Measurements from ENCODE around the gene SCGB2A2.

The SCGB2A2 gene

GRCh38 chr11:62253999-62254542 is 15.9 kb upstream of the SCGB2A2 start:
- H3K4me3 ChIP-seq (ENCODE audit: extremely low read depth, insufficient read depth, low read length, poor library complexity, severe bottlenecking) = no peak overlapping the region
- no peak overlapping the region for H3K27ac ChIP-seq (ENCODE audit: low read depth, low read length, severe bottlenecking)
- WGBS, 2 experiments (ENCODE audit: insufficient coverage in 2 of 2) = 67% methylated on average over 1 of the region's 3 CpGs; no CpG with 5 or more reads in 1 of the 2 experiments
- H3K4me1 ChIP-seq (ENCODE audit: control insufficient read depth, insufficient read depth, low read length, poor library complexity, severe bottlenecking) = no peaks in the 10 kb centered on the region
- H3K9me3 ChIP-seq (ENCODE audit: control insufficient read depth, low read length) = peaks cover 29% of the 10 kb centered on the region
- no peaks in the 10 kb centered on the region for H3K36me3 ChIP-seq (ENCODE audit: control insufficient read depth, insufficient read depth, low read length)

GRCh38 chr11:62256281-62256680 is 13.7 kb upstream of the SCGB2A2 start:
- Histone ChIP-seq H3K4me1 (ENCODE audit: control insufficient read depth, insufficient read depth, low read length, poor library complexity, severe bottlenecking) (no peaks in the 10 kb centered on the region), H3K27ac (ENCODE audit: low read depth, low read length, severe bottlenecking) (no peak overlapping the region), H3K9me3 (ENCODE audit: control insufficient read depth, low read length) (peaks cover 20% of the 10 kb centered on the region), H3K36me3 (ENCODE audit: control insufficient read depth, insufficient read depth, low read length) (no peaks in the 10 kb centered on the region), H3K4me3 (ENCODE audit: extremely low read depth, insufficient read depth, low read length, poor library complexity, severe bottlenecking) (no peak overlapping the region)
- 100% methylated on average over 1 of the region's 2 CpGs for WGBS, 2 experiments (ENCODE audit: insufficient coverage in 2 of 2)

GRCh38 chr11:62260261-62260953 is 9.6 kb upstream of the SCGB2A2 start:
- no peak overlapping the region for H3K27ac ChIP-seq (ENCODE audit: low read depth, low read length, severe bottlenecking)
- H3K36me3 ChIP-seq (ENCODE audit: control insufficient read depth, insufficient read depth, low read length) = no peaks in the 10 kb centered on the region
- 63 to 67% methylated on average over 3 to 5 of the region's 6 CpGs for WGBS, 2 experiments (ENCODE audit: insufficient coverage in 2 of 2)
- no peaks in the 10 kb centered on the region for H3K4me1 ChIP-seq (ENCODE audit: control insufficient read depth, insufficient read depth, low read length, poor library complexity, severe bottlenecking)
- no peaks in the 10 kb centered on the region for H3K9me3 ChIP-seq (ENCODE audit: control insufficient read depth, low read length)
- no peak overlapping the region for H3K4me3 ChIP-seq (ENCODE audit: extremely low read depth, insufficient read depth, low read length, poor library complexity, severe bottlenecking)

- Histone ChIP-seq H3K9me3 (ENCODE audit: control insufficient read depth, low read length) (no peaks in the 10 kb centered on the region), H3K4me3 (ENCODE audit: extremely low read depth, insufficient read depth, low read length, poor library complexity, severe bottlenecking) (no peak overlapping the region), H3K27ac (ENCODE audit: low read depth, low read length, severe bottlenecking) (no peak overlapping the region), H3K4me1 (ENCODE audit: control insufficient read depth, insufficient read depth, low read length, poor library complexity, severe bottlenecking) (no peaks in the 10 kb centered on the region), H3K36me3 (ENCODE audit: control insufficient read depth, insufficient read depth, low read length) (no peaks in the 10 kb centered on the region)
- WGBS, 2 experiments (ENCODE audit: insufficient coverage in 2 of 2) = 83% methylated on average over 1 of the region's 1 CpG; no CpG with 5 or more reads in 1 of the 2 experiments
These were observed 6.0 kb upstream of the SCGB2A2 start for GRCh38 chr11:62264004-62264403.

GRCh38 chr11:62266558-62266957 is 3.4 kb upstream of the SCGB2A2 start:
- Histone ChIP-seq H3K9me3 (ENCODE audit: control insufficient read depth, low read length) (no peaks in the 10 kb centered on the region), H3K4me3 (ENCODE audit: extremely low read depth, insufficient read depth, low read length, poor library complexity, severe bottlenecking) (no peak overlapping the region), H3K4me1 (ENCODE audit: control insufficient read depth, insufficient read depth, low read length, poor library complexity, severe bottlenecking) (no peaks in the 10 kb centered on the region), H3K27ac (ENCODE audit: low read depth, low read length, severe bottlenecking) (no peak overlapping the region), H3K36me3 (ENCODE audit: control insufficient read depth, insufficient read depth, low read length) (no peaks in the 10 kb centered on the region)
- WGBS, 2 experiments (ENCODE audit: insufficient coverage in 2 of 2) = 85 to 92% methylated on average over 4 of the region's 4 CpGs

- Histone ChIP-seq H3K4me3 (ENCODE audit: extremely low read depth, insufficient read depth, low read length, poor library complexity, severe bottlenecking) (no peak overlapping the region), H3K27ac (ENCODE audit: low read depth, low read length, severe bottlenecking) (no peak overlapping the region), H3K36me3 (ENCODE audit: control insufficient read depth, insufficient read depth, low read length) (no peaks in the 10 kb centered on the region), H3K9me3 (ENCODE audit: control insufficient read depth, low read length) (no peaks in the 10 kb centered on the region), H3K4me1 (ENCODE audit: control insufficient read depth, insufficient read depth, low read length, poor library complexity, severe bottlenecking) (no peaks in the 10 kb centered on the region)
- 88 to 100% methylated on average over 1 of the region's 1 CpG for WGBS, 2 experiments (ENCODE audit: insufficient coverage in 2 of 2)
These were observed 2.9 kb upstream of the SCGB2A2 start for GRCh38 chr11:62267050-62267449.

GRCh38 chr11:62267576-62267975 is 2.4 kb upstream of the SCGB2A2 start:
- H3K4me3 ChIP-seq (ENCODE audit: extremely low read depth, insufficient read depth, low read length, poor library complexity, severe bottlenecking) = no peak overlapping the region
- WGBS, 2 experiments (ENCODE audit: insufficient coverage in 2 of 2) = 81 to 92% methylated on average over 2 of the region's 3 CpGs
- no peaks in the 10 kb centered on the region for H3K4me1 ChIP-seq (ENCODE audit: control insufficient read depth, insufficient read depth, low read length, poor library complexity, severe bottlenecking)
- no peaks in the 10 kb centered on the region for H3K36me3 ChIP-seq (ENCODE audit: control insufficient read depth, insufficient read depth, low read length)
- H3K27ac ChIP-seq (ENCODE audit: low read depth, low read length, severe bottlenecking) = no peak overlapping the region
- H3K9me3 ChIP-seq (ENCODE audit: control insufficient read depth, low read length) = no peaks in the 10 kb centered on the region

GRCh38 chr11:62273284-62273683 is 3.3 kb downstream of the SCGB2A2 start:
- WGBS, 2 experiments (ENCODE audit: insufficient coverage in 2 of 2) = 69 to 83% methylated on average over 2 to 5 of the region's 5 CpGs
- no peaks in the 10 kb centered on the region for H3K9me3 ChIP-seq (ENCODE audit: control insufficient read depth, low read length)
- H3K36me3 ChIP-seq (ENCODE audit: control insufficient read depth, insufficient read depth, low read length) = no peaks in the 10 kb centered on the region
- H3K4me3 ChIP-seq (ENCODE audit: extremely low read depth, insufficient read depth, low read length, poor library complexity, severe bottlenecking) = no peak overlapping the region
- no peak overlapping the region for H3K27ac ChIP-seq (ENCODE audit: low read depth, low read length, severe bottlenecking)
- no peaks in the 10 kb centered on the region for H3K4me1 ChIP-seq (ENCODE audit: control insufficient read depth, insufficient read depth, low read length, poor library complexity, severe bottlenecking)

GRCh38 chr11:62273789-62274275 is 3.9 kb downstream of the SCGB2A2 start:
- Histone ChIP-seq H3K4me3 (ENCODE audit: extremely low read depth, insufficient read depth, low read length, poor library complexity, severe bottlenecking) (no peak overlapping the region), H3K27ac (ENCODE audit: low read depth, low read length, severe bottlenecking) (no peak overlapping the region)
- 80 to 97% methylated on average over 2 to 5 of the region's 7 CpGs for WGBS, 2 experiments (ENCODE audit: insufficient coverage in 2 of 2)

GRCh38 chr11:62280452-62280851 is 10.5 kb downstream of the SCGB2A2 start:
- Histone ChIP-seq H3K36me3 (ENCODE audit: control insufficient read depth, insufficient read depth, low read length) (no peaks in the 10 kb centered on the region), H3K27ac (ENCODE audit: low read depth, low read length, severe bottlenecking) (no peak overlapping the region), H3K9me3 (ENCODE audit: control insufficient read depth, low read length) (peaks cover 13% of the 10 kb centered on the region), H3K4me3 (ENCODE audit: extremely low read depth, insufficient read depth, low read length, poor library complexity, severe bottlenecking) (no peak overlapping the region), H3K4me1 (ENCODE audit: control insufficient read depth, insufficient read depth, low read length, poor library complexity, severe bottlenecking) (no peaks in the 10 kb centered on the region)

More at GRCh38 chr11:62273789-62274275, 3.9 kb downstream of the SCGB2A2 start:
- Histone ChIP-seq H3K4me1 (ENCODE audit: control insufficient read depth, insufficient read depth, low read length, poor library complexity, severe bottlenecking) (no peaks in the 10 kb centered on the region), H3K36me3 (ENCODE audit: control insufficient read depth, insufficient read depth, low read length) (no peaks in the 10 kb centered on the region), H3K9me3 (ENCODE audit: control insufficient read depth, low read length) (no peaks in the 10 kb centered on the region)

- Histone ChIP-seq H3K4me3 (ENCODE audit: extremely low read depth, insufficient read depth, low read length, poor library complexity, severe bottlenecking) (no peak overlapping the region), H3K4me1 (ENCODE audit: control insufficient read depth, insufficient read depth, low read length, poor library complexity, severe bottlenecking) (no peaks in the 10 kb centered on the region), H3K9me3 (ENCODE audit: control insufficient read depth, low read length) (no peaks in the 10 kb centered on the region), H3K27ac (ENCODE audit: low read depth, low read length, severe bottlenecking) (no peak overlapping the region), H3K36me3 (ENCODE audit: control insufficient read depth, insufficient read depth, low read length) (no peaks in the 10 kb centered on the region)
- 62 to 84% methylated on average over 2 of the region's 2 CpGs for WGBS, 2 experiments (ENCODE audit: insufficient coverage in 2 of 2)
These were observed 25.5 kb downstream of the SCGB2A2 start for GRCh38 chr11:62295504-62295903.

All from mesodermal cell (in vitro differentiated cells).